IMR-90 (cell line): ENCODE data around the gene GRK5. TPM values are rescaled to one million over a fixed set of nuclear protein-coding genes. Genes with fewer than 3 reads are reported as not detected.

Experiments
- ATAC-seq: fragments of 200-7000 bp; cut with Tn5 transposase; 2 replicates; pipeline ENCODE4 v1.9.1; 2020; ENCODE audit warnings: low read depth, mild to moderate bottlenecking, moderate library complexity
- BruUV-seq: library from RNA; stranded (reverse); fragments of 400-500 nt; replicated peaks from 2 replicates; lab custom pipeline; 2021; lab: Mats Ljungman, UMichigan
- CTCF ChIA-PET: fragments of 300-600 bp; formaldehyde crosslinking; extraction: SDS; loops from one replicate; lab custom pipeline; 2021; ENCODE audit warnings: antibody characterized with exemption; lab: Yijun Ruan, JAX
- POLR2A ChIA-PET: fragments of 300-600 bp; sonication (Branson Sonifier 250); formaldehyde crosslinking; loops from one replicate; lab custom pipeline; 2022; ENCODE audit warnings: antibody characterized with exemption; ENCODE audit not compliant: unreplicated experiment; lab: Charles Lee
- DNase-seq: peaks from one replicate; pipeline ENCODE4 v3.0.0; 2013
- H2AFZ ChIP-seq: replicated peaks from 2 replicates; pipeline ENCODE3; 2013; ENCODE audit warnings: low read length, mild to moderate bottlenecking; ENCODE audit not compliant: poor library complexity
- H2AK5ac ChIP-seq: 2 replicates; pipeline ENCODE4 v1.6.1; 2013; ENCODE audit warnings: low read depth, low read length, inconsistent platforms
- H2AK9ac ChIP-seq: replicated peaks from 2 replicates; pipeline ENCODE3; 2013; ENCODE audit warnings: mild to moderate bottlenecking, low read depth, low read length, moderate library complexity; ENCODE audit not compliant: poor library complexity
- H2BK120ac ChIP-seq: 2 replicates; pipeline ENCODE4 v1.6.1; 2013; ENCODE audit warnings: low read depth, low read length, inconsistent platforms
- H2BK15ac ChIP-seq: 3 replicates; pipeline ENCODE4 v1.6.1; 2013; ENCODE audit warnings: low read depth, low read length, inconsistent platforms
- H2BK20ac ChIP-seq: 2 replicates; pipeline ENCODE4 v1.6.1; 2013; ENCODE audit warnings: low read depth, mild to moderate bottlenecking, inconsistent platforms, low read length, moderate library complexity
- H2BK5ac ChIP-seq: 2 replicates; pipeline ENCODE4 v1.6.1; 2013; ENCODE audit warnings: mild to moderate bottlenecking, low read depth, low read length, inconsistent platforms; ENCODE audit not compliant: poor library complexity, severe bottlenecking
- H3K14ac ChIP-seq: replicated peaks from 2 replicates; pipeline ENCODE4 v1.6.1; 2013; ENCODE audit warnings: low read depth, low read length, inconsistent platforms
- H3K18ac ChIP-seq: 2 replicates; pipeline ENCODE4 v1.6.1; 2013; ENCODE audit warnings: low read depth, low read length, control low read depth
- H3K23ac ChIP-seq: 2 replicates; pipeline ENCODE4 v1.6.1; 2013; ENCODE audit warnings: low read depth, low read length, inconsistent platforms
- H3K27ac ChIP-seq: 2 replicates; pipeline ENCODE4 v1.5.1; 2013; ENCODE audit warnings: mild to moderate bottlenecking, control low read depth, low read length; ENCODE audit not compliant: insufficient read depth
- H3K27me3 ChIP-seq: 2 replicates; pipeline ENCODE4 v1.6.1; 2013; ENCODE audit warnings: low read length; ENCODE audit not compliant: control insufficient read depth, insufficient read depth
- H3K36me3 ChIP-seq: 2 replicates; pipeline ENCODE4 v1.6.1; 2013; ENCODE audit warnings: low read length, mixed read lengths; ENCODE audit not compliant: control insufficient read depth, insufficient read depth
- H3K4ac ChIP-seq: 2 replicates; pipeline ENCODE4 v1.6.1; 2013; ENCODE audit warnings: low read depth, low read length, inconsistent platforms
- H3K4me1 ChIP-seq: 2 replicates; pipeline ENCODE4 v1.6.1; 2013; ENCODE audit warnings: low read length, mixed read lengths; ENCODE audit not compliant: control insufficient read depth, insufficient read depth
- H3K4me2 ChIP-seq: 2 replicates; pipeline ENCODE4 v1.6.1; 2013; ENCODE audit warnings: low read depth, mild to moderate bottlenecking, control low read depth, low read length, moderate library complexity
- H3K4me3 ChIP-seq: 2 replicates; pipeline ENCODE4 v1.5.1; 2013; ENCODE audit warnings: low read depth, mild to moderate bottlenecking, control low read depth, low read length, moderate library complexity; ENCODE audit not compliant: insufficient read depth
- H3K56ac ChIP-seq: 2 replicates; pipeline ENCODE4 v1.6.1; 2013; ENCODE audit warnings: low read length, inconsistent platforms; ENCODE audit not compliant: insufficient read depth; ENCODE audit errors: extremely low read depth
- H3K79me1 ChIP-seq, 2 experiments: 2 replicates each; pipeline ENCODE4 v1.6.1; 2013; ENCODE audit warnings: low read length in 2 of 2, inconsistent platforms in 1 of 2, low read depth in 1 of 2
- H3K9ac ChIP-seq: 2 replicates; pipeline ENCODE4 v1.6.1; 2013; ENCODE audit warnings: low read depth, low read length, control low read depth
- H3K9me1 ChIP-seq: 2 replicates; pipeline ENCODE4 v1.6.1; 2013; ENCODE audit warnings: low read length, inconsistent platforms; ENCODE audit not compliant: insufficient read depth
- H3K9me3 ChIP-seq: 2 replicates; pipeline ENCODE4 v1.6.1; 2013; ENCODE audit warnings: low read length; ENCODE audit not compliant: control insufficient read depth, insufficient read depth
- H4K20me1 ChIP-seq: 2 replicates; pipeline ENCODE4 v1.6.1; 2013; ENCODE audit warnings: low read length, inconsistent platforms; ENCODE audit not compliant: insufficient read depth
- H4K5ac ChIP-seq: 2 replicates; pipeline ENCODE4 v1.6.1; 2013; ENCODE audit warnings: mild to moderate bottlenecking, low read depth, low read length, control low read depth
- H4K8ac ChIP-seq, 2 experiments: 2 replicates each; pipeline ENCODE4 v1.6.1; 2013; ENCODE audit warnings: low read depth in 2 of 2, low read length in 2 of 2, control low read depth in 1 of 2, inconsistent platforms in 1 of 2
- H4K91ac ChIP-seq: 2 replicates; pipeline ENCODE4 v1.6.1; 2013; ENCODE audit warnings: low read depth, low read length, inconsistent platforms; ENCODE audit not compliant: insufficient read depth
- CEBPB ChIP-seq: IDR thresholded peaks from 2 replicates; pipeline ENCODE4 v1.6.1; 2012; ENCODE audit warnings: low read depth, low read length, improper control_type of control experiment
- FOS ChIP-seq: fragments of 150-350 bp; IDR thresholded peaks from 2 replicates; pipeline ENCODE4 v1.6.1; 2016; ENCODE audit warnings: low read depth, low read length
- MAZ ChIP-seq: IDR thresholded peaks from 2 replicates; pipeline ENCODE4 v1.6.1; 2012; ENCODE audit warnings: low read depth, mild to moderate bottlenecking, low read length, improper control_type of control experiment, moderate library complexity, borderline replicate concordance
- WGBS, 2 experiments: methylation state at CpG; one replicate each; pipeline versions ENCODE4 v1.1.5 to v1.1.7; 2013; ENCODE audit warnings: missing lambda C conversion rate in 2 of 2; ENCODE audit not compliant: insufficient read length in 1 of 2; ENCODE audit errors: extremely low coverage in 2 of 2; 5-methylcytosine and 5-hydroxymethylcytosine counted together
- dilution Hi-C: fragments of 300-500 bp; cut with HindIII; formaldehyde crosslinking; loops from one replicate; pipeline ENCODE4 v1.14.3; 2018; ENCODE audit warnings: low sequenced_read_pairs; ENCODE audit not compliant: unreplicated experiment
- in situ Hi-C: fragments of 300-500 bp; cut with MboI; formaldehyde crosslinking; loops from 3 replicates; pipeline ENCODE4 v1.14.3; 2019; ENCODE audit warnings: low sequenced_read_pairs, inconsistent platforms, mixed read lengths
- intact Hi-C: fragments of 100-400 bp; cut with micrococcal nuclease; formaldehyde crosslinking; loops from 2 replicates; pipeline ENCODE4 v1.10.0; 2022
- polyA plus RNA-seq, 3 experiments: library from polyadenylated mRNA; depleted of rRNA; stranded (reverse); fragments of >200 nt; gene quantifications; 2 replicates each; pipeline ENCODE4 v1.2.3, GENCODE V29; 2012; ENCODE audit warnings: low replicate concordance in 1 of 3
- total RNA-seq: library from RNA; depleted of rRNA; stranded (reverse); fragments of >200 nt; gene quantifications from 2 replicates; pipeline ENCODE4 v1.2.3, GENCODE V29; 2012

Gene GRK5
- total and polyA plus RNA-seq, 2 of the 4 experiments (the other 2 are of a cell fraction): 12.9 to 16.3 TPM

- Histone ChIP-seq H3K18ac (peak overlapping the region; percentile 5), H4K5ac (peak overlapping the region; percentile 6), H4K20me1 (peaks cover 7% of the 10 kb centered on the region; the same call in 1 of the 2 replicates), H2BK20ac (peak overlapping the region; percentile 65), H3K27me3 (no peaks in the 10 kb centered on the region), H3K4me3 (no peak overlapping the region), H3K4ac (peak overlapping the region; percentile 50), H3K14ac (peak overlapping the region; percentile 54), H2AK5ac (peak overlapping the region; percentile 69), H3K36me3 (no peaks in the 10 kb centered on the region), H3K27ac (peak overlapping the region; percentile 68), H3K9ac (no peak overlapping the region), H3K23ac (peak overlapping the region; percentile 32), H3K9me1 (no peaks in the 10 kb centered on the region; the same call in 1 of the 2 replicates), H2AK9ac (no peak overlapping the region), H2AFZ (peak overlapping the region; percentile 19), H3K4me2 (peak overlapping the region; percentile 45), H4K91ac (peak overlapping the region; percentile 18), H4K8ac (peak overlapping the region in 1 of 2 experiments; percentile 69; a peak in 2 of 4 replicates), H2BK5ac (peak overlapping the region; percentile 61), H3K9me3 (no peaks in the 10 kb centered on the region), H3K4me1 (0 out of 2 replicates have a peak, but pooled peaks cover 4% of the 10 kb centered on the region), H3K56ac (peak overlapping the region; percentile 35), H2BK120ac (peak overlapping the region; percentile 48), H2BK15ac (peak overlapping the region; percentile 37; the same call in 1 of the 3 replicates), H3K79me1 (no peaks in the 10 kb centered on the region)
- intact Hi-C loops (no loop called here), dilution Hi-C loops (no loop called here), in situ Hi-C loops (loop anchor here (25.0 kb wide), 2 partner anchors 453 to 672 kb away; partner anchors contain the start of gene MCMBP)
- ChIA-PET CTCF (interaction anchor here (0.7 to 2.9 kb wide), 3 partner anchors 9 to 52 kb away, joined by 3 to 27 read pairs (median 4); no protein-coding TSS in a partner anchor), POLR2A (interaction anchor here (0.6 kb wide), 1 partner anchor 51 kb away, joined by 23 read pairs; no protein-coding TSS in a partner anchor)
- DNase-seq (peak; percentile 95), ATAC-seq (peak; percentile 65)
- TF ChIP-seq MAZ (no peak; the same call in 1 of the 2 replicates), CEBPB (peak; percentile 22; the same call in 1 of the 2 replicates), FOS (no peak)
- no CpG with 5 or more reads among the region's 3 CpGs for WGBS, 2 experiments
- BruUV-seq: no TSS peak
Measured at GRCh38 chr10:119189811-119190282, 17.5 kb upstream of the GRK5 start.
